ENCODE data around the gene FYCO1. TPM values are rescaled to one million over a fixed set of nuclear protein-coding genes. Genes with fewer than 3 reads are reported as not detected.
"Not testable (repeated sequence)": the region's sequence is repeated elsewhere in the genome, so short reads cannot be mapped to it uniquely, and the experiment has no call there.

The FYCO1 gene
- total and polyA plus RNA-seq, 2 of the 8 experiments (the other 6 are each of a cell fraction or from before 2014, with no cell fraction given): 4.8 to 10.8 TPM

- not testable (repeated sequence) for H3K23me2 ChIP-seq (ENCODE audit: low read depth, low read length)
Measured at GRCh38 chr3:46038071-46038470, 42.4 kb upstream of the FYCO1 start.

More at GRCh38 chr3:46038071-46038470, 42.4 kb upstream of the FYCO1 start:
- H4K5ac ChIP-seq (ENCODE audit: insufficient read length, low read depth, low read length); H3K9me3 ChIP-seq (ENCODE audit: insufficient read depth in 2 of 2, low read depth in 1 of 2, low read length in 1 of 2); H3K4me3 ChIP-seq (ENCODE audit: extremely low read depth in 1 of 4, insufficient read depth in 2 of 4, low read depth in 3 of 4, low read length in 4 of 4); H3K79me1 ChIP-seq (ENCODE audit: low read depth, low read length); H3K4me1 ChIP-seq (replicated peaks in 1 of 4; ENCODE audit: control insufficient read depth in 3 of 4, insufficient read depth in 4 of 4, low read length in 3 of 4); H4K20me1 ChIP-seq (replicated peaks in 1 of 2; ENCODE audit: control insufficient read depth in 1 of 2, insufficient read depth in 2 of 2, low read length in 2 of 2); H3K4ac ChIP-seq (replicated peaks; ENCODE audit: insufficient read length, low read depth, low read length); H3K14ac ChIP-seq (ENCODE audit: insufficient read length); H2AK5ac ChIP-seq (ENCODE audit: low read depth, low read length); H2BK120ac ChIP-seq (replicated peaks; ENCODE audit: low read depth, low read length); H4K91ac ChIP-seq (replicated peaks; ENCODE audit: insufficient read length, low read length); H2AFZ ChIP-seq (ENCODE audit: low read length); H3K79me2 ChIP-seq (ENCODE audit: control insufficient read depth in 1 of 2, insufficient read depth in 2 of 2, low read length in 2 of 2); H3K27me3 ChIP-seq (replicated peaks in 1 of 4; ENCODE audit: control insufficient read depth in 3 of 4, extremely low read depth in 1 of 4, insufficient read depth in 3 of 4, low read length in 3 of 4); H3K18ac ChIP-seq (ENCODE audit: extremely low read depth, low read length); H3K27ac ChIP-seq (ENCODE audit: low read depth, low read length); H2BK5ac ChIP-seq (ENCODE audit: low read depth, low read length); H3K36me3 ChIP-seq (ENCODE audit: control insufficient read depth in 2 of 4, insufficient read depth in 4 of 4, low read length in 3 of 4); H3K23ac ChIP-seq (ENCODE audit: insufficient read length); H3K4me2 ChIP-seq (ENCODE audit: insufficient read depth in 1 of 2, low read depth in 2 of 2, low read length in 2 of 2); H3K56ac ChIP-seq (replicated peaks; ENCODE audit: insufficient read length, low read depth, low read length); FAIRE-seq; H2BK12ac ChIP-seq (ENCODE audit: low read depth, low read length); DNase-seq (ENCODE audit: low read depth in 1 of 2, low spot score in 2 of 2); H2BK20ac ChIP-seq (ENCODE audit: low read length); H3K9ac ChIP-seq (replicated peaks in 1 of 4; ENCODE audit: extremely low read depth in 1 of 4, low read depth in 3 of 4, low read length in 3 of 4); H2BK15ac ChIP-seq (ENCODE audit: low read length); H4K8ac ChIP-seq (ENCODE audit: extremely low read depth, insufficient read depth, low read length); POLR2A ChIA-PET (ENCODE audit: partially characterized antibody): not testable (repeated sequence)
- CTCF ChIA-PET (ENCODE audit: partially characterized antibody): interaction anchor here (0.7 kb wide), 1 partner anchor 463 kb away, joined by 3 read pairs; no protein-coding TSS in a partner anchor
- WGBS, 2 experiments (ENCODE audit: extremely low coverage in 1 of 2, insufficient coverage in 1 of 2, insufficient read length in 1 of 2, insufficient replicate concordance in 2 of 2, low coverage in 1 of 2, low lambda C conversion rate in 2 of 2, missing lambda C conversion rate in 1 of 2): 85% methylated on average over 3 of the region's 3 CpGs; no CpG with 5 or more reads in 1 of the 2 experiments
